AG09319 (cell line): Measurements from ENCODE around the gene GRID2IP.

Experiments
- DNase-seq: peaks from one replicate; pipeline ENCODE4 v3.0.0-alpha.2; 2010; ENCODE audit warnings: low read depth; ENCODE audit errors: extremely low read depth
- TF ChIP-seq, protein P1 (sequence below): IDR thresholded peaks from 2 replicates; pipeline ENCODE4 v1.5.1; 2011; ENCODE audit warnings: low read depth, mild to moderate bottlenecking, inconsistent platforms, low read length, moderate library complexity

Gene GRID2IP

DNA sequence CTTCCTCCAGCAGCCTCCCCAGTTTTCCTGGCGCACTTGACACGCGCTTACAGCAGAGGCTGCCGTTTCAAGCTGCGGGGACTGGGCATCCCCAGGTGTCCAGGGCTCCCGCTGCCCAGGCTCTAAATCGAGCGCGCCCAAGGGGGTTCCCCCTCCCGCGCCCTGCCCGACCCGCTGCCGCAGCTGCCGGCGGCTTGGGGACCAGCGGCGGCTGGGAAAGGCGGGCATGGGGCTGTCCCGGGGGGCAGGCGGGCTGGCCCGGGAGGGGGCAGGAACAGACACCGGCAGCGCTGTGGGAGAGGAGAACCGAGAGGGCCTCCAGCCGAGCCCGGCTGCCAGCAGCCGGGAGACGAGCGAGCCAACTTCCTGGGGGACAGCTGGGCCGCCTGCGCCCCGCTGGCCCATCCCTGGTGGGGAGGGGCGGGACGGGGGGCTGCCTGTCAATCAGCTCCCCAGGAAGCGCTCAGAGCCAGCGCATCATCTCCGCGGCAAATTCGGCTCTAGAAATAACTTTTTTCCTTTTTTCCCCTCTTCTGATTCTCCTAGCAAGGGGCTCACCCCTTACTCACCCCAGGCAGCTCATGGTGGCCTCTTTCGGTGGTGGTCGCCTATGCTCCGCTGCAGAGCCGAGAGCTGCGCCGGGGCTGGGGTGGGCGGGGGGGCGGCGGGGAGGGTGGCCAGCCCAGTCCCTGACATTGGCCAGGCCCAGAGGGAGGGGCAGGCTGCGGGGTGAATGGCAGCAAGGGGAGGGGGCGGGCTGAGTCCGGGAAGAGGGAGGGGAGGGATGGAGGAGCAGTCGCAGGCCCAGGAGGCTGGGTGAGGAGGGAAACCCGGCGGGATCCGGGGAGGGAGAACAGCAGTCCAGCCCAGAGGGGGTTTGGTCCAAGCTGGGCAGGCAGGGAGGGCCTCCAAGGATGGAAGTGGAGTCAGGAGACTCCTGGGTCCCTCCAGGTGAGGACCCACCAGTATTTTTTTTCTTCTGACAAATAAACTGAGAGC, 14.7 kb downstream of the GRID2IP start:
- DNase-seq = no peak
- TF ChIP-seq, protein P1, sequence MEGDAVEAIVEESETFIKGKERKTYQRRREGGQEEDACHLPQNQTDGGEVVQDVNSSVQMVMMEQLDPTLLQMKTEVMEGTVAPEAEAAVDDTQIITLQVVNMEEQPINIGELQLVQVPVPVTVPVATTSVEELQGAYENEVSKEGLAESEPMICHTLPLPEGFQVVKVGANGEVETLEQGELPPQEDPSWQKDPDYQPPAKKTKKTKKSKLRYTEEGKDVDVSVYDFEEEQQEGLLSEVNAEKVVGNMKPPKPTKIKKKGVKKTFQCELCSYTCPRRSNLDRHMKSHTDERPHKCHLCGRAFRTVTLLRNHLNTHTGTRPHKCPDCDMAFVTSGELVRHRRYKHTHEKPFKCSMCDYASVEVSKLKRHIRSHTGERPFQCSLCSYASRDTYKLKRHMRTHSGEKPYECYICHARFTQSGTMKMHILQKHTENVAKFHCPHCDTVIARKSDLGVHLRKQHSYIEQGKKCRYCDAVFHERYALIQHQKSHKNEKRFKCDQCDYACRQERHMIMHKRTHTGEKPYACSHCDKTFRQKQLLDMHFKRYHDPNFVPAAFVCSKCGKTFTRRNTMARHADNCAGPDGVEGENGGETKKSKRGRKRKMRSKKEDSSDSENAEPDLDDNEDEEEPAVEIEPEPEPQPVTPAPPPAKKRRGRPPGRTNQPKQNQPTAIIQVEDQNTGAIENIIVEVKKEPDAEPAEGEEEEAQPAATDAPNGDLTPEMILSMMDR = no peak

DNA sequence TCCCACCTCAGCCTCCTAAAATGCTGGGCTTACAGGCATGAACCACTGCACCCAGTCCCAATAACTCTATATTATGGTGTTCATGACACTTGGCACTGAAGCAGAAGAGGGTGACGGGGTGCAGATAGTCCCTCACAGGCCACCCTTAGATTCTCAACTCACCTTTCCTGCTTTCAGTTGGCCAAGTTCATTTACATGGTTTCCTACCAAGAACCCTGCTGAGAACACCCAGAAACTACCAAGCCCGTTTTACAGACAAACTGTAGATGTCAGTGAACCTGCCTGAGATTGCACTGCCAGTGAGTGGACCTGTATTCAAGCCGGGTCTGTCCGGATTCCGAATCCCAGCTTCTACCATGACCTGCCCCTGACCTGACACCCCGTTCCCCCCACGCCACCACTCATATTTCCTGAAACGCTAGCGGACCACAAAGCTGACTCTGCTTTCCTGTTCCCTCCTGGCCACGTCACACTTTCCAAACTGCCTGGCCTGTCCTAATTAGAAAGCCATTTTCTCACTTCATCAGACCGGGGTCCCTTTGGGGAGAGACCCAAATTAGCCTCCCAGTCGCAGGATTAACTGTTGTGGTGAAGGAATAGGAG, 17.3 kb downstream of the GRID2IP start:
- DNase-seq = no peak
- TF ChIP-seq, protein P1 = no peak

- TF ChIP-seq, protein P1 = no peak
- DNase-seq = no peak
These were observed 18.7 kb downstream of the GRID2IP start for GRCh38 chr7:6532516-6532915.

DNA sequence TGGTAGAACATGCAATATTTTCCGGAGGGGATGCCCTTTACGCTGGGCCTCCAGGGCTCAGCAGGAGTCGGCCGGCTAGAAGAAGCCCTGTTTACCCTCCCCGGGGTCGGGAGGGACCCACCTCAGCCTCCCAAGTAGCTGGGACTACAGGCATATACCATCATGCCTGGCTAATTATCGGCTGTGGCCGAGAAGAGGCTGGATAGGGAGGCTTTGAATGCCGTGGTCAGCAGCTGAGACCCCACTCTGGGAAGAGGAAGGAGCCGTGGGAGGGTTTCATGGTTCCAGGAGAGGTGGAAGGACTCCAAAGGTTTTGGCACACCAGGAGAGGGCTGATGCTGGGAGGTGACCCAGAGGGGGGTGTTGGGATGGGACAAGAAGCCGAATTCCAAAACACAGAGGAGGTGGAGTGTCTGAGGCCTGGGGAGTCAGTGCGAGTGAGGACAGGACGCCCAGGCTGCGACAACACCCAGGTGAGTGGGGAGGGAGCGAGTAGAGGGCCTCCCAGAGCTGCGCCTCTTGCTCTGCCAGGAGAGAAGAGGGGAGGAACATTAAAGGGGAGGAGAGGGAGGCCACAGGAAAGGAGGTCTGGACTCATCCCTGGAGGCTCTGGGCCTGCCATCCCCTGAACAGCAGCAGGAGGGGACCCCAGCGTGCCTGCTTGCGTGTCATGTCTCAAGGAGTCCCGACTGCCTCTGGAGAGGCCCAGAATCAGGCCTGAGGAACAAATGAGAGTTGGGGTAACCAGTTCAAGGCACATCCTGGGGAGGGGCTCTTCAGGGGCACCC, 19.6 kb downstream of the GRID2IP start:
- no peak for DNase-seq
- TF ChIP-seq, protein P1 = no peak

DNA sequence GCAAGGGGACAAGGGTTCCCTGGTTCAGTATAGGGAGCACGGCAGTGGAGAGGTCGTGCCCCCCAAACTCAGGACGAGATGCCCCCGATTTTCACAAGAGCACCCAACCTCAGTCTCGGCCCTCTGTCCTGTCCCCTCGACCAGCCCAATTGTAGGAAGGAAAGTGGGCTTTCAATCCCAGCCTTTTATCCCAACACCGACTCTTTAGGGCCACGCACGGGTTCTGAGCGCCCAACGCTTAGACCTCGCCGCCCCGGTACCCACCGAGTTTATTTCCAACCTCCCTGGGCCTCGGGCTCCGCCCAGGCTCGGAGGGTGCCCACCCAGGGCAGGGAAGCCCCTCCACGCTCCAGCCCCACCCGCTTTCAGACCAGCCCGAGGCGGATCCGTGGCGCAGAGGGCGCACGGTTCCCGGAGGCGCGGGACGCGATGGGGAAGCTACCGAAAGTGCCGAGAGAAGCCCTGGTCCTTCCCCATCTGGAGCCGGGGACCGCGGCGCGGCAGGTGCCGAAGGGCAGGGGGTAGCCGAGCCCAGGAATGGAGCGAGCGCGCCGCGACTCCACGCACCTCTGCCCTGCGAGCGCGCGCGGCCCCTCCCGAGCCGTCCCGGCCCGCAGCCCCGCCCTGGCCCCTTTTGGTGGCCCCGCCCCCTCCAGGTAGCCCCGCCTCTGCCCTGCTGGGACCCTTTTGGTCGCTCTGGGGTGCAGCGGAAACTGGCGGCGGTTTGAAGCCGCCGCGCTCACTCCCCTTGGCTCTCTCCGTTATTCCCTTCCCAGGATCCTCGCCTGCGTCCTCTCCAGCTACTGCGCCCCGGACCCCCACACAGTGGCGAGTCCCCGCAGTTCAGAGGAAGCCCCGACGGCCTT, 20.4 kb downstream of the GRID2IP start:
- TF ChIP-seq, protein P1 = no peak
- DNase-seq = no peak

DNA sequence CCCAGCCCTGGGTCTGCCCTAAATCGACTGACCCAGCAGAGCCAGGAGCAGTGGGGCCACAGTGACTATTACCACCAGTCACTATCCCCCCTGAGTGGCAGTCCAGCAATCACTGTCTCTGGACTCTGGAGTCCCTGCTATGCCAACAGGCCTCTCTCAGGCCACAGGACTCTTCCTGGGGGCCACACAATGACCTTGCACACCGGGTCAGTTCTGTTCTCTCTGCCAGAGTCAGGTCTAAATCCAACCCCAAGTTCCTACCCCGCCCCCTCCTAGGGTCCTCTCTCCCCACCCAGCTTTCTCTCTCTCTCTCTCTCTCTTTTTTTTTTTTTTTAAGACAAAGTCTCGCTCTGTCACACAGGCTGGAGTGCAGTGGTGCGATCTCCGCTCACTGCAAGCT, 21.6 kb downstream of the GRID2IP start:
- TF ChIP-seq, protein P1 = no peak
- DNase-seq = no peak
